ENCODE measurements around the gene PSPH. TPM values are rescaled to one million over a fixed set of nuclear protein-coding genes. Genes with fewer than 3 reads are reported as not detected.
A peak's percentile ranks its signal among the peaks of the same experiment; 100 is the strongest.
"Not testable (repeated sequence)": the region's sequence is repeated elsewhere in the genome, so short reads cannot be mapped to it uniquely, and the experiment has no call there.

PSPH gene
- total and polyA plus RNA-seq, 10 of the 15 experiments (the other 5 are each of a cell fraction or from before 2014, with no cell fraction given), result 5.2 to 36.4 (median 23.9) TPM

- no peak for TF ChIP-seq BMI1 (IDR thresholded peaks at IDR 0.05; ENCODE audit: borderline replicate concordance)
- peak; percentile 61; the same call in 1 of the 2 replicates for TF ChIP-seq SMARCA5 (IDR thresholded peaks at IDR 0.05)
- TF ChIP-seq IKZF2 (IDR thresholded peaks at IDR 0.05), result 0 out of 4 replicates have a peak, but pooled peaks of 1 of the 2 experiments have one; percentile 11
- TF ChIP-seq GATAD2B (conservative IDR thresholded peaks at IDR 0.05; ENCODE audit: low read depth), result no peak
Observed at GRCh38 chr7:56074371-56074791, 23.1 kb upstream of the PSPH start (continued).

DNA sequence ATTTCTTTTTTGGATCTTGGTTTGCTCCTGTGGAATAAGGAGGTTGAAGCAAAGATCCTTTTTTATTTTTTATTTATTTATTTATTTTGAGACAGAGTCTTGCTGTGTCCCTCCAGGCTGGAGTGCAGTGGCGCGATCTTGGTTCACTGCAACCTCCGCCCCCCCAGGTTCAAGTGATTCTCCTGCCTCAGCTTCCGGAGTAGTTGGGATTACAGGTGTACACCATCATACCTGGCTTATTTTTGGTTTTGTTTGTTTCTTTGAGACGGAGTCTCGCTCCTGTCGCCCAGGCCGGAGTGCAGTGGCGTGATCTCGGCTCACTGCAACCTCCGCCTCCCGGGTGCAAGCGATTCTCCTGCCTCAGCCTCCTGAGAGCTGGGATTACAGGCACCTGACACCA lies 15.1 kb upstream of the PSPH start:
- in situ Hi-C loops (cut with MboI); ATAC-seq; H3K4me2 ChIP-seq (ENCODE audit: control insufficient read depth, insufficient read depth); H4K20me1 ChIP-seq (ENCODE audit: control insufficient read depth, insufficient read depth); RAD21 ChIA-PET (ENCODE audit: unreplicated experiment); H3K27ac ChIP-seq (ENCODE audit: control insufficient read depth, insufficient read depth); H3K9me3 ChIP-seq (replicated peaks; ENCODE audit: control insufficient read depth, insufficient read depth, low read length); H3K9ac ChIP-seq (ENCODE audit: control insufficient read depth, insufficient read depth, low read length); H3K27me3 ChIP-seq (replicated peaks in 1 of 2; ENCODE audit: control insufficient read depth in 2 of 2, insufficient read depth in 2 of 2, low read length in 1 of 2); intact Hi-C loops (cut with micrococcal nuclease; ENCODE audit: unreplicated experiment); H3K4me3 ChIP-seq; H3K4me1 ChIP-seq (ENCODE audit: control insufficient read depth, insufficient read depth, low read length); H2AFZ ChIP-seq (ENCODE audit: control insufficient read depth, low read depth, low read length); DNase-seq (ENCODE audit: low read depth, low spot score); FAIRE-seq; BruUV-seq (replicated peaks): not testable (repeated sequence)
- 100% methylated on average over 13 of the region's 13 CpGs for WGBS (ENCODE audit: insufficient coverage, insufficient replicate concordance, low lambda C conversion rate, missing lambda C conversion rate)
- SMC1A ChIA-PET (ENCODE audit: uncharacterized antibody, unreplicated experiment), result interaction anchor here (1.3 kb wide), 1 partner anchor 62 kb away, joined by 3 read pairs; no protein-coding TSS in a partner anchor
- Histone ChIP-seq H3K79me2 (ENCODE audit: control insufficient read depth, insufficient read depth, low read length) (peaks cover 17% of the 10 kb centered on the region), H3K36me3 (ENCODE audit: control insufficient read depth in 2 of 2, insufficient read depth in 2 of 2, low read length in 1 of 2) (peaks cover 2 to 11% of the 10 kb centered on the region in 2 experiments; a peak in 3 of 4 replicates)
- CTCF ChIA-PET, result interaction anchor here (1.7 to 4.3 kb wide), 3 partner anchors 8 to 15 kb away, joined by 5 to 34 read pairs (median 7); partner anchors contain the start of genes CCT6A and PSPH
- POLR2A ChIA-PET, result interaction anchor here (0.5 to 1.3 kb wide), 2 partner anchors 40 to 42 kb away, joined by 4 to 5 read pairs; partner anchors contain the start of gene CHCHD2

All from GM12878 (cell line).